ENCODE results near the gene PARVA.

PARVA gene

DNA sequence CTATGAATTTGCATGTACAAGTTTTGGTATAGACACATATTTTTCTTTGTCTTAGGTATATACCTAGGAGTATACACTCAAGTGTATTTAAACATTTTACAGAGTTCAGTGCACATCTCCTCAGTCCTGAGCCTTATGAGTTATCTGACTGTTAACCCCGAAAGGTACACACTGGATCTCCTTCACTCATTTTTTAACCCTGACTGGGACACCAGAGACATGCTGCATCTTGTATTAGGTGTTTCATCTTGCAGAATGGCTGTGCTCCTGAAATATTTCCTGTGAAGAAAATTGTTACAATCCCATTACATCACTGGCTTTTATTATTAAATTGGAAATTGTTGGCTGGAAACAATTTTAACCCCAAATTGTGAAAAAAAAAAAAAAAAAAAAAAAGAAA, 15.3 kb downstream of the PARVA start:
- no peak overlapping the region for H3K4me2 ChIP-seq (ENCODE audit: low read length)
- no peaks in the 10 kb centered on the region for H3K79me2 ChIP-seq (ENCODE audit: control insufficient read depth, low read length)
- no peaks in the 10 kb centered on the region for H3F3A ChIP-seq (ENCODE audit: control insufficient read depth, insufficient read depth)
- no peaks in the 10 kb centered on the region for H3K9me3 ChIP-seq (ENCODE audit: control insufficient read depth, insufficient read depth, low read length)
- H3K4me3 ChIP-seq (ENCODE audit: low read length) = no peak overlapping the region
- no peaks in the 10 kb centered on the region for H4K20me1 ChIP-seq (ENCODE audit: control insufficient read depth, insufficient read depth, low read depth, low read length)
- no peaks in the 10 kb centered on the region for H3K4me1 ChIP-seq (ENCODE audit: control insufficient read depth, low read length)
- no peaks in the 10 kb centered on the region for H3K9me2 ChIP-seq (replicated peaks; ENCODE audit: control insufficient read depth, low read length)
- no peaks in the 10 kb centered on the region for H3K27me3 ChIP-seq (ENCODE audit: control insufficient read depth, low read length)
- TF ChIP-seq, protein P1, sequence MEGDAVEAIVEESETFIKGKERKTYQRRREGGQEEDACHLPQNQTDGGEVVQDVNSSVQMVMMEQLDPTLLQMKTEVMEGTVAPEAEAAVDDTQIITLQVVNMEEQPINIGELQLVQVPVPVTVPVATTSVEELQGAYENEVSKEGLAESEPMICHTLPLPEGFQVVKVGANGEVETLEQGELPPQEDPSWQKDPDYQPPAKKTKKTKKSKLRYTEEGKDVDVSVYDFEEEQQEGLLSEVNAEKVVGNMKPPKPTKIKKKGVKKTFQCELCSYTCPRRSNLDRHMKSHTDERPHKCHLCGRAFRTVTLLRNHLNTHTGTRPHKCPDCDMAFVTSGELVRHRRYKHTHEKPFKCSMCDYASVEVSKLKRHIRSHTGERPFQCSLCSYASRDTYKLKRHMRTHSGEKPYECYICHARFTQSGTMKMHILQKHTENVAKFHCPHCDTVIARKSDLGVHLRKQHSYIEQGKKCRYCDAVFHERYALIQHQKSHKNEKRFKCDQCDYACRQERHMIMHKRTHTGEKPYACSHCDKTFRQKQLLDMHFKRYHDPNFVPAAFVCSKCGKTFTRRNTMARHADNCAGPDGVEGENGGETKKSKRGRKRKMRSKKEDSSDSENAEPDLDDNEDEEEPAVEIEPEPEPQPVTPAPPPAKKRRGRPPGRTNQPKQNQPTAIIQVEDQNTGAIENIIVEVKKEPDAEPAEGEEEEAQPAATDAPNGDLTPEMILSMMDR (IDR thresholded peaks at IDR 0.05; ENCODE audit: low read depth, low read length, poor library complexity, severe bottlenecking) = no peak
- no peak for TF ChIP-seq EZH2phosphoT487 (IDR thresholded peaks at IDR 0.05; ENCODE audit: borderline replicate concordance, low read length)
- H3K27ac ChIP-seq (ENCODE audit: low read depth, low read length) = no peak overlapping the region
- H3K36me3 ChIP-seq (ENCODE audit: control insufficient read depth, low read length) = no peaks in the 10 kb centered on the region

DNA sequence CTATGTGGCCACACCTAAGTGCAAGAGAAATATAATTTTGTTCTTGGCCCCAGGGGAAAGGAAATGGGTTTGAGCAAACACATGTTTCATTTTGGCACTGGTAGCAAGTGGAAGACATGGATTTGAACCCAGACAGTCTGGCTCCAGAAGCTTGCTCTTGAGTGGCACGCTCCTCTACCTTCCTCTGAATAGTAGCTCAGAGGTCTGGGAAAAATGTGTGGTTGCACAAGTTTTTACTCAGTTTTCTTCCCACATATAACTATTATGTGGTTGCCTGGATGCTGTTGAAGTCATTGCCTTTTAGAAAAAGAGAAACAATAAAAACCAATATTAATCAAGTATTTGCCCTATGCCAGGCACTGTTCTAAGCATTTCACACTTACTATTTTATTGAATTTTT, 16.3 kb downstream of the PARVA start:
- Histone ChIP-seq H3K9me3 (ENCODE audit: control insufficient read depth, insufficient read depth, low read length) (no peaks in the 10 kb centered on the region), H3K4me2 (ENCODE audit: low read length) (no peak overlapping the region), H3K4me3 (ENCODE audit: low read length) (no peak overlapping the region), H3K4me1 (ENCODE audit: control insufficient read depth, low read length) (no peaks in the 10 kb centered on the region), H3K9me2 (replicated peaks; ENCODE audit: control insufficient read depth, low read length) (no peaks in the 10 kb centered on the region), H3K27ac (ENCODE audit: low read depth, low read length) (no peak overlapping the region), H3K27me3 (ENCODE audit: control insufficient read depth, low read length) (no peaks in the 10 kb centered on the region), H3K79me2 (ENCODE audit: control insufficient read depth, low read length) (no peaks in the 10 kb centered on the region), H3K36me3 (ENCODE audit: control insufficient read depth, low read length) (no peaks in the 10 kb centered on the region), H4K20me1 (ENCODE audit: control insufficient read depth, insufficient read depth, low read depth, low read length) (no peaks in the 10 kb centered on the region), H3F3A (ENCODE audit: control insufficient read depth, insufficient read depth) (no peaks in the 10 kb centered on the region)
- TF ChIP-seq, protein P1 (IDR thresholded peaks at IDR 0.05; ENCODE audit: low read depth, low read length, poor library complexity, severe bottlenecking) = no peak
- TF ChIP-seq EZH2phosphoT487 (IDR thresholded peaks at IDR 0.05; ENCODE audit: borderline replicate concordance, low read length) = no peak

DNA sequence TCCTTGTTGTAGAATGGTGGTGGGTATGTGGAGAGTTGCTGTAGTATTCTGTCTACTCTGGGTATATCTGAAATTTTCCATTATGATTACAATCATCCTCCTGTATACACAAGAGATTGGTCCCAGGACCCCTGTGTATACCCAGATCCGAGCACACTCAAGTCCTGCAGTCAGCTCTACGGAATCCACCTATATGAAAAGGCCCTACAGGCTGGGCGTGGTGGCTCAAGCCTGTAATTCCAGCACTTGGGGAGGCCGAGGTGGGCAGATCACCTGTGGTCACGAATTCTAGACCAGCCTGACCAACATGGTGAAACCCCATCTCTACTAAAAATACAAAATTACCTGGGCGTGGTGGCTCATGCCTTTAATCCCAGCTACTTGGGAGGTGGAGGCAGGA, 17.2 kb downstream of the PARVA start:
- Histone ChIP-seq H3K9me3 (ENCODE audit: control insufficient read depth, insufficient read depth, low read length) (no peaks in the 10 kb centered on the region), H3K36me3 (ENCODE audit: control insufficient read depth, low read length) (no peaks in the 10 kb centered on the region), H3F3A (ENCODE audit: control insufficient read depth, insufficient read depth) (no peaks in the 10 kb centered on the region), H3K4me2 (ENCODE audit: low read length) (no peak overlapping the region), H4K20me1 (ENCODE audit: control insufficient read depth, insufficient read depth, low read depth, low read length) (no peaks in the 10 kb centered on the region), H3K4me1 (ENCODE audit: control insufficient read depth, low read length) (no peaks in the 10 kb centered on the region), H3K79me2 (ENCODE audit: control insufficient read depth, low read length) (no peaks in the 10 kb centered on the region), H3K27ac (ENCODE audit: low read depth, low read length) (no peak overlapping the region), H3K9me2 (replicated peaks; ENCODE audit: control insufficient read depth, low read length) (no peaks in the 10 kb centered on the region), H3K27me3 (ENCODE audit: control insufficient read depth, low read length) (no peaks in the 10 kb centered on the region), H3K4me3 (ENCODE audit: low read length) (no peak overlapping the region)
- TF ChIP-seq, protein P1 (IDR thresholded peaks at IDR 0.05; ENCODE audit: low read depth, low read length, poor library complexity, severe bottlenecking) = no peak
- TF ChIP-seq EZH2phosphoT487 (IDR thresholded peaks at IDR 0.05; ENCODE audit: borderline replicate concordance, low read length) = no peak

DNA sequence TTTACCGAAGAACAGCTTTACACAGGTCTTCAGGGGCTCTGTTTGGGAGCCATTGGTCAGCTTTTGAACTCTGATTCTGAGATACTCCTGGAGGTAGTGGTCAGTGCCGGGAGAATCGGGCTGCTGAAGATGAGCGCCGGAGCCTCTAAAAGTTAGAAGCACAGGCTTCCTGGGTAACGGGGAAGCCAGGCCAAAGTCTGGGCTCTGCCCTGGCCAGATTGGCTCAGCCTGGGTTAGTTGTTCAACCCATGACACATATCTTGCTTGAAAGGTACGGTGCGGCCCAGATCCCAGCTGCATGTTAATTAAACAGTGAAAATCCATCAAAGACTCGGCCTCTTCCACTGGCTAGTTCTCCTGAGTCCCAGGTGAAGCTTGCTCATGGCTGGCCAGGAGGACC, 18.0 kb downstream of the PARVA start:
- Histone ChIP-seq H3K36me3 (ENCODE audit: control insufficient read depth, low read length) (no peaks in the 10 kb centered on the region), H3K4me3 (ENCODE audit: low read length) (no peak overlapping the region), H3K4me2 (ENCODE audit: low read length) (no peak overlapping the region), H3K27ac (ENCODE audit: low read depth, low read length) (no peak overlapping the region), H3K27me3 (ENCODE audit: control insufficient read depth, low read length) (no peaks in the 10 kb centered on the region), H3K9me2 (replicated peaks; ENCODE audit: control insufficient read depth, low read length) (no peaks in the 10 kb centered on the region), H3F3A (ENCODE audit: control insufficient read depth, insufficient read depth) (no peaks in the 10 kb centered on the region), H4K20me1 (ENCODE audit: control insufficient read depth, insufficient read depth, low read depth, low read length) (no peaks in the 10 kb centered on the region), H3K4me1 (ENCODE audit: control insufficient read depth, low read length) (no peaks in the 10 kb centered on the region), H3K9me3 (ENCODE audit: control insufficient read depth, insufficient read depth, low read length) (no peaks in the 10 kb centered on the region), H3K79me2 (ENCODE audit: control insufficient read depth, low read length) (no peaks in the 10 kb centered on the region)
- no peak for TF ChIP-seq EZH2phosphoT487 (IDR thresholded peaks at IDR 0.05; ENCODE audit: borderline replicate concordance, low read length)
- TF ChIP-seq, protein P1 (IDR thresholded peaks at IDR 0.05; ENCODE audit: low read depth, low read length, poor library complexity, severe bottlenecking) = no peak
